ENCODE measurements around the gene SEMA5B. TPM values are rescaled to one million over a fixed set of nuclear protein-coding genes. Genes with fewer than 3 reads are reported as not detected.

The SEMA5B gene
- total RNA-seq, 1 donor from 2014 or later, result not detected

DNA sequence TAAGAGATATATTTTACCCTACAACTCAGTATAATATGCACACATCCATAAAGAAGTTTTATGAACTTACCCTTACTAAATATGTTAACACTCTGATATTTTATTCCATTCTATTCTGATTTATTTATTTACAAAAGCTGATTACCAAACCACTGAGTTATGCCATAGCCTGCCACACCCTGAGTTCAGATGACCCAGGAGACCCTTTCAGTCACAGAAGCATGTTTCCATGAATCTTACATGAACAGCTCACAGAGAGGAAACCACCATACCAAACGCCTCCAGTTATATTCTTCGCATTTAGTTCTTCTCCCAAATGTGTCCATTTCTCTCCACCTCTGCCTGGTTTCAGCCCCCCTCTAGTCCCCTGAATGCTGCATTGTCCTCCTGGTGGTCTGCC lies 103.5 kb downstream of the SEMA5B start:
- ATAC-seq, result no peak

DNA sequence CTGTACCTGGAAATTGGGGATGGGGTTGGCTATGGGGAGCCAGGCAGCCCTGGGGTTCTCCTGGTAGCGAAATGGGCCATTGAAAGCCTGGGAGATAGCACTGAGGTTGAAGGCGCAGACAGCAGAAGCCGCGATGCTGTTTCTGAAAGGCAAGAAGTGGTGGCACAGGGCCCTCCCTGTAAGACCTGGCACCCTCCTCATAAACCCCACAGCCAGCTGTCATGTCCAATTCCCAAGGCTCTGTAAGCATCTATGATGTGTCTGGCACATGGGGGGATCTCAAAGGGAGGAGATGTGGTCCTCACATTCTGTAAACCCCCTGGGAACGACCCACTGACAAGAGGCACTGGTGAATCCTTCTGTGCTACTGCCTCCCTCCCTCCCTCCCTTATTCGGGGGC lies 104.0 kb downstream of the SEMA5B start:
- ATAC-seq, result no peak

DNA sequence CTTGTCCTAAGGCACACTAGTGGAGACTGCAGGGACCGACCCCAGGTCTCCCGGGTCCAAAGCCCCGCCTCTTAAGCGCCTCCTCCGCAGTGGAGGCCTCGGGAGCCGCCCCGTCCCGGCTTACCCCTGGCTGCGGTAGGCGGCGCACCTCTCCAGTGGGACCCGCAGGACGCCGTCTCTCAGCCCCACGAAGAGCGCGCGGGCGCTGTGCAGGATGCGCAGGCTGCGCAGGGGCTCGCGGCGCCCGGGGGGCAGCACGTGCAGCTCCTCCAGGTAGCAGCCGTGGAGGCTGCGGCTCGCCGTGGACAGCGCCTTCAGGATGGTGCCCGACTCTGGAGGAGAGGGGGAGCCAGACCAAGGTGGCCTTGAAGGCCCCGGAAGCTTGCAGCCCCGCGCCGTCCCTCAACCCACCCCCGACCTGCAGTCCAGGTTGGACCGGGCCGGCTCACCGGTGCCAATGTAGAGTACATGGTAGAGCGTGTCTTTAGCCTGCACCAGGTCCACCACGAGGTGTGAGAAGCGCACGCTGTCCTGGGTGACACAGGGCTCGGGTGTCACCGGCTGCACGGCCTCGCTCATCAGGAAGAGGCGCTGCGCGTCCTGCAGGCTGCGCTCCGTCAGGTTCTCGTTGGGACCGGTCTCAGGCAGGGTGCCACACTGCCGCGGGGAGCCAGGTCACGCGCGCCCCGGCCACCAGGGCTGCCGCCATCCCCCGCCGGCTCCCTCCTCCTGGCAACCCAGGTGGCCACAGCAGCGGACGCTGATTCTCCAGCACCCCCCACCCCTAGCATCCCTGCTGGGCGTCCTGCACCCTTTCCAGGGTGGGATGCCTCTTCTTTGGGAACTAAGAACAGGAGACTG lies 105.5 kb downstream of the SEMA5B start:
- peak; percentile 65 for ATAC-seq

DNA sequence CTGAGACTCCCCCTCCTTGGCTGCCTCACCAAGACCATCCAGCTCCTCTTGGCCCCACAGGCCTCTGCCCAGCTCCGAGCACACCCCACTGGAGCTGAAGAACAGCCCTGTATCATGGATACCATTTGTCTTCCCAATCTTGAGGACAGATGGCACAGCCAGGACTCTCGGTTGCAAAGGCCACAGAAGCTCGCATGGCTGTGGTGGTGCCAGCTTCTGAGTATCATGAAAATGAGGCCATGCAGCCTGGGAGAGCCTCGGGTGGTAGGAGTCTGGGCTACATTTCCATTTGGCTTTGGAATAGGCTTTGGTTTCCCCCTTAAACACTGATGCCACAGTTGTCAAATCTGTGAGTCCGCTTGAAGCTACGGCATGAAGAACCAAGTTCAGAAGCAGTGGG lies 106.6 kb downstream of the SEMA5B start:
- no peak for ATAC-seq

DNA sequence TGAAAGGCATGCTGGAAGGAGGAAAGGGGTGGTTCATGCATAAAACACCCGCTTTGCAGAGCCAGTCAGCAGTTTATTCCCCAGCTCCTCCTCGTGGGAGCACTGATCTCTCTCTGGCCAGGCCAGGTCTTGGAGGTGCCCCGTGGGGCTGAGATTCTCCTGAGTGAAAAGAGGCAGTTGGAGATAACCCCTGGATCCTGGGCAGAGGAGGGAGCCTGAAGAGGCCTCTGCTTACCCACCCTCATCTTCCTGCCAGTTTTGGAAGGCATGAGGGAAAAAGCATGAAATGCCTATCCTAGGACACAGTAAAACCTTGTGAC lies 108.3 kb downstream of the SEMA5B start:
- no peak for ATAC-seq

DNA sequence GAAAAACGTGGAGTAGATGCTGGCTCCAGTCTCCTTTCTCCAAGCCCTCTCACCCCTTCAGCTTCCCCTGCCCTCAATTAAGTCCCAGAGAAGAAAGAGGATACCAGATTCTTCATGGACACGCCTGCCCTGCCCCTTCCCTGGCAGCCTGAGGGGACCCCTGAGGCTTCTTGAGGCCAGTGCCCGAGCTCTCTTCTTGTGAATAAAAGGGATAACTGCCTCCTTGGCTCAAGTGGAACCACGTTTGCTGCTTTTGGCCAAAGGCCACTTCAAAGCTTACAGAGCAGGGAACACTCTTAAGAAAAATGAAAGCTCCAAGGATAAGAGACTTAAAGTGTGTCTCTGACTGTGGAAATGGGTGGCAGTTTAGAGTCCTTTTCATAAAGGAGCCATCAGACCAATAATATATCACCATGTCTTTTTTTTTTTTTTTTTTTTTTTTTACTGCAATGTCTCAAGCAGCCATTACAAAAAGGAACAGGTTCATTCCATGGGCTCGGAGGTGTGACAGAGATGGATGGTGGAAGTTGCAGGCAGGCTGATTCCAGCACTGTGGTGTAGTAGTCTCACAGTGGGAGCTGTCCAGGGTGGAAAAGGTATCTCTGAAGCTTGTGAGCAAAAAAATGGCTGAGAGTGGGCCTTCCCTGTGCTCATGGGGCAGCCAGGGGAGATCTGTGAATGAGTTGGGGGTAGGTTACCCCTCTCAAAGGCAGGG lies 108.8 kb downstream of the SEMA5B start:
- ATAC-seq, result no peak

DNA sequence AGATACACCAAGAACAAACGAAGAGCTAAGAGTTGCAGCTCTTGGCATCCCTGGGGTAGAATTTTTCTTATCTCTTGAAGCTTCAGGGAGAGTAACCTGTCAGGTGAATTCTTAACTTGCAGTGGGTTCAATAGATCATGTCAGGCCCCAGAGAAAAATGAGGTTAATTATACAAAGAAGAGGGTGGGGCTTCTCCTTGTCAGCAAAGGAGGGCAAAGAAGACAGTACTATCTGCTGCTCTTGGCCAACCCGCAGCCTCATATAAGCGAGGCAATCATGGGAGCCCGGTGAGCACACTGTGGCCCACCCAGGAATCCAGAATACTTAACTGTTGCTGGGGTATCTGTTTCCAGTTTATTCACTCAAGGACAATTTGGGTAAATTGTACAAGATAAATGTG lies 110.2 kb downstream of the SEMA5B start:
- ATAC-seq, result no peak

DNA sequence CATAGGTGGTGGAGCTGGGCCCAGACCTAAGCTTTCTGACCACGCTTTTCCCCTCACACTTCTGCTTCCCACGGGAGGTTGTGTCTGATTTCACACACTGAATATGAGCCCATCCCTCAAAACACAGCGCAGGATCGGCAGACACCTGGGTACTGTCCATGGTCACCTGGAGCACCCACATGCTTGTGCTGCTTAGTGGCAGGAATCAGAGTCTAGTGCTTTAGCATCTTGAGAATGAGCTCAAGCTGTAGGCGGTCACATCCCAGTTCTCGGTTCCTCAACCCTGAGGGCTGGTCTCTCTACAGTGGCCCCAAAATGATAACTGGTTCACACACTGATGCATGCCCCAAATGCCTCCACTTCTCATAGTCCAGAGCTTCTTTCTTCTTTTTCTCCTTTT lies 111.0 kb downstream of the SEMA5B start:
- no peak for ATAC-seq

DNA sequence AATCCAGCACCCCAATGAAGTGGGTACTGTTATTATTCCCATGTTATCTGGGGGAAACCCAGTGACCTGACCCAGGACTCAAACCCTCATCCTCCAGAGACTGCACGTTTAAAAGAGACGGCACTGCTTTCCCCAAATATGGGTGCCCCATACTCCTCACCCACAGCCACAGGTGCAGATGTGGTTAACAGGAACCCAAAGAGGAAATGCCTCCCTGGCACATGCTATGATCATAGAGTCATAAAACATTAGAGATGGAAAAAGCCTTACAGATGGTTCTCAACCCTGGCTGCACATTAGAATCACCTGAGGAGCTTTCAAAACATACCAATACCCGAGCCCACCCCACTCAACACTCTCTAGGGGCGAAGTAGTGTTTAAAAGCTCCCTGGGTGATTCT lies 111.5 kb downstream of the SEMA5B start:
- no peak for ATAC-seq

DNA sequence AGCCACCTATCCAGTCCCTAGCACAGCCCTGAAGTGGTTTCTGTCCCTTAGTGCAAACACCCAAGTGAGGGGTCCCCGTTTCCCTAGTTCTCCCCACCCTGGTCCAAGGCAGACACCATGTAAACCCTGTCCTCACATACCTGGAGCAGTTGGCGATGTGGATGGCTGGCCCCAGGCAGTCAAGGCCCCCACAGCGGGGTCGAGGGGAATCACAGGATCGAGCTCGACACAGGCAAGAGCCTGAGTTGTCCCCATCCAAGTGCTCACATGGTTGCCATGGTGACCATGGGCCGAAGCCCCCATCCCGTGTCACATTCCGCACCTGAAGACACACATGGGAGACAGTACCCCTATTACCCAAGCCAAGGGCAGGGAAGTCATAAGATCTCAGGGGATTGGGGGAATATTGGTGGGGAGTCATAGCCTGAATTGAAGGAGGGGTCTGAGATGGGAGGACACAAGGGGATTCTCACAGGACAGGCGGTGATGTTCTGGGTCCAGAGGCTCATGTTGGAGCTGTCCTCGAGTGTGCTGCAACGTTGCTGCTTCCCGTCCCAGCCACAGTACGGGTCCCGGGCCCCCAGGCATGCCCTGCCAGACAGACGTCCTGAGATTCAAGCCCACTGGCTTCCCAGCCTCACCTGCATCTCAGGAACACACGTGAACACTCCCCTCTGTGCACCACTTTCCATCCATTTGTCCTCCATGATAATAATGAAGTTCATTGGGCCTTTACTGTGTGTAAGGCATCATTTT lies 112.1 kb downstream of the SEMA5B start:
- ATAC-seq, result no peak

DNA sequence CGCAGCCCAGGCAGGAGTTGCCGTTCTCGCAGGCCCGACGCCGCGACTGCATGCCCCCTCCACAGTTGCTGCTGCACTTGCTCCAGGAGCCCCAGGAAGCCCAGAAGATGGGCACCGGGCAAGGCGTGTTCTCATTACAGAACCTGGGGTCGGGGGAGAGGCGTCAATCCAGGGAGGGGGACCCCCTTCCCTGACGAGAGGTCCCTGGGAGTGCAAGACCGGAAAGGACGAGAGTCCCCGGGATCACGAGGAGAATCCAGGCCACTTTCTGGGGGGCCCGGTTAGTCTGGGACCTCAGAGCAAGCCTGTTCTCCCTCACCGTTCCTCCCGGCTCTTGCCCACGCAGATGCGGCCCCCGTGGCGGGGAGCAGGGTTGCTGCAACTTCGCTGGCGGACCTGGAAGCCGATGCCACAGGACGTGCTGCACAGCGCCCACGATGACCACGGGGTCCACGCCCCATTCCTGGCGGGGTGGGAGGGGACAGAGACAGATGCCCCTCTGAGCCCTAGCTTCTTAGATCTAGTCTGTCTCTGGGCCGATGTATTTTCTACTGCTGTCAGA lies 113.9 kb downstream of the SEMA5B start:
- ATAC-seq, result no peak

DNA sequence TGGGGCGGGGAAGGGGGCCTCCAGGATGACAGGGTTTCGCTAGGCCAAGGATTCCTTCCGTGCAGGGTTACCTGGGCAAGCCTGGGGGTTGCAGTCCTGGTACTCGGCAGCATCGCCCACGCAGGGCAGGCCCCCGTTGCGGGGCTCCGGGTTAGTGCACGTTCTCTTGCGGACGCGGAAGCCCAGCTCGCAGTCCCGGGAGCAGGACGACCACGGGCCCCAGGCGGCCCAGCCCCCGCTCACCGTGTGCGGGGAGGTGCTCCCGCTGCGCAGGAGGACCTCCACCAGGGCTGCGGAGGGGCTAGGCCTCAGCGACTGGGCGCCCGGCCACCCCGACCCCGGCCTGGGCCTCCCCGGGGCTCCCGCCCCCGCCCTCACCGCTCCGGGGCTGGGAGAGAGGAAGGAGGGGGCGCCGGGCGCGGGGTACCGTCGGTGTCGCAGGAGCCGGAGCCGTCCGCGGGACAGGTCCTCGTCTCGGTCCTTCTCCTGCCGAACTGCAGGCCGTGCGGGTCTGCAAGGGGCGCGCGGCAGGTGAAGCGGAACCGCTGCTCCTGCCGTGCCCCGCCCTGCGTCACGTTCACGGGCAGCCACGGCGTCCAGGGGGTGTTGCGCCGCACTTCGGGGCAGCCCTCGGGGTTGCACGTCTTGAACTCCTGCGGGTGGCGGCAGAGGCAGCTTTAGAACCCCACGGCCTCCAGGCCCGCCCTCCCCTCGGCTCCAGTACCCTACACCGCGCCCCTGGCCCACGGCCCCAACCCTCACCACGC lies 114.6 kb downstream of the SEMA5B start:
- ATAC-seq, result no peak

DNA sequence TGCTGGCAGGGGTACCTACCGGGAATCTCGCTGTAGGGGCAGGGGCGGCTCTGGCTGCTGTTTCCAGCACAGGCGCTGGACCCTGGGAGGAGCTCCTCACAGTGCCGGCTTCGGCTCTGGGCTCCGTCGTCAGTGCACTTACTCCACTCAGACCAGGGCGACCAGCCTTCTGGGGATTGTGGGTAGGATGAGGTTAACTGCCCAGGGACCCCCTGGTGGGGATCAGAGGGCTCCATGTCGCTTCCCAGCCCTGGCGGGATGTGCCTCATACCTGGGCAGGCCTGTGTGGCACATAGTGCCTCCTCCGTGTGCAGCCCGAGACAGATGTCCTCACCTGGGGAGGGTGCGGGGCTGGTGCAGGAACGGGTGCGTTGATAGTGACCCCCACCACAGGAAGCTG lies 115.7 kb downstream of the SEMA5B start:
- no peak for ATAC-seq

DNA sequence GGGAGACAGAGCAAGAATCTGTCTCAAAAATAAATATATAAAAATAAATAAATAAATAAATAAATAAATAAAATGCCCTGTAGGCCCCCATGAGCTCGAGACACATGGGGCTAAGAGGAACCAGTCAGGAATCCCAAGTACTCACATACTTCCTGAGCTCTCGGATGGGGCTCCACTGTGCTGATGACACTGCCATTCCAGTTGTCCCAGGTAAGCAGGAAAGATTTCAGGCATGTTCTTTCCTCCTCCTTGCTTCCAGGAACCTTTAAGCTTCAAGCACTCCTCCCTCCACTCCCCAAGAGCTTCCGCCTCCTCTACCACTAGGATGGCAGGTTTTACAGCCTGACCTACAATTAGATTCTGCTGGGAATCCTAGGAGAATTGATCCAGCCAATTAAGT lies 119.3 kb downstream of the SEMA5B start:
- no peak for ATAC-seq

DNA sequence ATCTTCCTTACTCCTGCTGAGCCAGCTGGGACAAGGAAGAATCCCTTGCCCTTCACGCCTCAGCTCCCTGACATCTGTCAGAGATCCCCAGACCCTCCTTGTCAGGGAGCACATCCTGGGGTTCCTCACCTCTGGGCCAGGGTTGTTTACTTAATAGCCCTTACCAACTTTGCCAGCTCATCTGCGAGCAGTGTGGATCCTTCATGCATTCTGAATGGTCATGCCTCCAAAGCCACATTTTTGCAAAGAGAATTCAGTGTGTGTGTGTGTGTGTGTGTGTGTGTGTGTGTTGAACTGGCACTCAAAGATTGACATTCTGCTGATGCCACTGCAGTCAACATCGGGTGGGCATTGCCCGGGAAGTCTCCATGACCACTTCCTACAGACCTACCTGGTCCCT lies 120.1 kb downstream of the SEMA5B start:
- ATAC-seq, result no peak

DNA sequence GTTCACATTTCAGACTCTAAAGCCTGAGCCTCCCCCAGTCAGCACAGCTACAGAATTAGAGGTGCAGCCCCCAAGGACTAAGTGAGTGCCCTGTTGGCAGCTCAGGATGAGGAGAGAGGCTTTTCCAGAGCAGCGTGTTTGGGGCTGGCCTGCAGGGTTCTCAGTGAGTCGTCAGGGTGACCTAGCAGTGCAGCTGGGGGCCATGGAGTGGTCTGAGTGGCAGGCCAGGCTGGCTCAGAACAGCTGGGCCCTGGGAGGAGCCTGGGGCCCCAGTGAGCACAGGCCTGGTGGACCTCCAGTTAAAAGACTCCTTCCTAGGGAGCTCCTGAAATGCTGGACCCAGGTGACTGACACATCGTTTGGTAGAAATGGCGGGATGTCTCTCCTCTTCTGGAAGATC lies 124.4 kb downstream of the SEMA5B start:
- ATAC-seq, result no peak

DNA sequence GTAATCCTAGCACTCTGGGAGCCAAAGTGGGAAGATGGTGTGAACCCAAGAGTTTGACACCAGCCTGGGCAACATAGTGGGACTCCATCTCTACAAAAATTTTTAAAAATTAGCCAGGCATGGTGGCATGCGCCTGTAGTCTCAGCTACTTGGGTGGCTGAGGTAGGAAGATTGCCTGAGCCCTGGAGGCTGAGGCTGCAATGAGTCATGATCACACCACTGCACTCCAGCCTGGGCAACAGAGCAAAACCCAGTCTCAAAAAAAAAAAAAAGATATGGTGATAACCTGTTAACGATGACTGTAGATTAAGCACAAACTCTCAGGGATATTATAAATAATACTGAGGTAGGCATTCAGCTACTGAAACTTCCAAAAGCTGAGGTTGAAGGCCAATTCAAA lies 125.2 kb downstream of the SEMA5B start:
- ATAC-seq, result no peak

DNA sequence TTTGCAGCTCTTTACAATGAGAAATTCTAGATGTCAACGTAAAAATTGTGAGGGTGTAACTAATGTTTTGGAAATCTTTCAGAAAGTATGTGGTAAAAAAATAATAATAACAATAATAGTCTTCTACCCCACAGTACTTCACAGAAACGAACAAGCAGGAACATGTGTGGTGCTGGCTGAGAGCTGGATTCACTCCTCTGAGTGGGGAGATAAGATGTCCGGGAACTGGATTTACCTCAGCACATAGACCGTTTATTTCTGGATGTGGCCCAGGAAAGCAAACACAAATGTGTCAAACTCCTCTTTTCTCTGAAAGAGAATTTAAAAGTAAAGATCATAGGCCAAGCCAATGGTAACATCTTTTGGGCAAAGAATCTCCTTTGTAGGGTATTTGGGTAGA lies 129.3 kb downstream of the SEMA5B start:
- no peak for ATAC-seq

DNA sequence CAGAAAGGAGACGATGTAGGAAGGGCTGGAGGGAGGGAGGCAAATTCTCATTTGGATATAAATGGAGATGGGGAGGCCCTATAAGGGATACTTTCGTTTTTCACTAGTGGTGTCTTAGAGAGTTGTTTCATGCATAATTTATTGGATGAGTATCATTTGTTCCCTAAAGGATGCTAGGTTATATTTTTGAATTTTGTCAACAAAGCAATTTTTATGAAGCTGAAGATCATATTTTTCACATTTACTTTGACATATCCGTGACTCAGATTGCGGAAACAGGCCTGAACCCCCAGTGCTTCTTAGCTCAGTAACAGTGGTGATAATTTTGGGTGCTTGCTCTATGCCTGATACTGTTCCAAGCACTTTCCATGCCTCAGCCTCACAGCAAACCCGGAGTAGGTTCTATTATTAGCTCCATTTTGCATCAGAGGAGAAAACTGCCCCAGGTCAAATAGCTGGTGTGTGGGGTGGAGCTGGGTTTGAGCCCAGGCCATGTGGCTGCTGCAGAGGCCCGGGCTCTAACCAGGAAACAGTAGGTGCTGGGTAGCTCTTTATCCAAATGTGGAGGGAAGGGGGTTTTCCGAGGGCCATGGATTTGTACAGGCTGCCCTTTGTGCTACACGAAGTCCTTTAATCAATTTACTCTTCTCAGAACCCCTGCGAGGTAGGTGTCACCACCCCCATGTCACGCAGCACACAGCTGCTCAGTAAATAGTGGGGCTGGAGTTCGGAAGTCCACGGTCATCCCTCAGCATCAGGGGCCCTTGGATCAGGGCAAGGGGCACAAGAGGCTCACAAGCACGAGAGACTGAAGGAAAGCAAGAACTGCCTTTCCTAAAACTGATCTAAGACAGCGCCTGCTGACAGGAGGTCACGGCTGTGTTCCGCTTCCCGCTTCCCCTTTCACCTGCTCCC lies 133.6 kb downstream of the SEMA5B start:
- peak; percentile 58 for ATAC-seq

DNA sequence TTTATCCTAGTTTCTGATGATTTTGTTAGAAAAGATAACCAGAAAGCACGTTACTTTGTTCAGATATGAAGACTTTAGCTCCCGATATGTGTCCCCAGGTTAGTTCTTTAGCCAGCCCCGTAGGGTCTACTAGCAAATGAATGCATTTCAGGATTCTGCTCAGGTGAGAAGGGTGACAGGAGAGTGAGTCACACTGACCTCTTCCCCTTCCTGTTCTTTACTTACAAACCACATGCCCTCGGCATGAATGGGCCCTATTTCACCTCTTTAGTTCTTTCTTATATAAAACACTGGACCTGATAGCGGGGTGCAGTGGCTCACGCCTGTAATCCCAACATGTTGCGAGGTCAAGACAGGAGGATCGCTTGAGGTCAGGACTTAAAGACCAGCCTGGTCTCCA lies 134.3 kb downstream of the SEMA5B start:
- peak; percentile 61 for ATAC-seq
